GM12874 (cell line): ENCODE measurements around the gene TASOR2.

Source experiments
- TF ChIP-seq, protein P1 (sequence below): IDR thresholded peaks from 2 replicates; pipeline ENCODE4 v1.5.1; 2011; ENCODE audit warnings: low read depth, mild to moderate bottlenecking, control low read depth, low read length, moderate library complexity; ENCODE audit not compliant: insufficient read depth

Gene TASOR2

DNA sequence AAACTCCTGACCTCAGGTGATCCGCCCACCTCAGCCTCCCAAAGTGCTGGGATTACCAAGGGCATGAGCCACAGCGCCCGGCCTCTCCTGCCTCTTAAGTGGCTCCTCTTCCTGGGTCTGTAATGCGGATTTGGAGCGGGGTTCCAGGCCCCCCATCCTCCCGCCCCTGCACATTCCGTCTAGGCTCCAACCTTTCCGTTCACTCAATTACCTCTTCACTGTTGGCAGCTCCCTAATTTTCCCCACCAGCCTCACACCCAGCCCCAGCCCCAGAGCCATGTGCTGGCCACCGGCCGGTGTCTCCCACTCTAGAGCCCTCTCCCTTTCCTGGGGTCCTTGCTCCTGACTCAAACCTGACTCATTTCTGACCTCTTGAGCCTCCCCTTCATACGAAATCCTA is 34.9 kb upstream of the TASOR2 start:
- TF ChIP-seq, protein P1, sequence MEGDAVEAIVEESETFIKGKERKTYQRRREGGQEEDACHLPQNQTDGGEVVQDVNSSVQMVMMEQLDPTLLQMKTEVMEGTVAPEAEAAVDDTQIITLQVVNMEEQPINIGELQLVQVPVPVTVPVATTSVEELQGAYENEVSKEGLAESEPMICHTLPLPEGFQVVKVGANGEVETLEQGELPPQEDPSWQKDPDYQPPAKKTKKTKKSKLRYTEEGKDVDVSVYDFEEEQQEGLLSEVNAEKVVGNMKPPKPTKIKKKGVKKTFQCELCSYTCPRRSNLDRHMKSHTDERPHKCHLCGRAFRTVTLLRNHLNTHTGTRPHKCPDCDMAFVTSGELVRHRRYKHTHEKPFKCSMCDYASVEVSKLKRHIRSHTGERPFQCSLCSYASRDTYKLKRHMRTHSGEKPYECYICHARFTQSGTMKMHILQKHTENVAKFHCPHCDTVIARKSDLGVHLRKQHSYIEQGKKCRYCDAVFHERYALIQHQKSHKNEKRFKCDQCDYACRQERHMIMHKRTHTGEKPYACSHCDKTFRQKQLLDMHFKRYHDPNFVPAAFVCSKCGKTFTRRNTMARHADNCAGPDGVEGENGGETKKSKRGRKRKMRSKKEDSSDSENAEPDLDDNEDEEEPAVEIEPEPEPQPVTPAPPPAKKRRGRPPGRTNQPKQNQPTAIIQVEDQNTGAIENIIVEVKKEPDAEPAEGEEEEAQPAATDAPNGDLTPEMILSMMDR, result no peak

DNA sequence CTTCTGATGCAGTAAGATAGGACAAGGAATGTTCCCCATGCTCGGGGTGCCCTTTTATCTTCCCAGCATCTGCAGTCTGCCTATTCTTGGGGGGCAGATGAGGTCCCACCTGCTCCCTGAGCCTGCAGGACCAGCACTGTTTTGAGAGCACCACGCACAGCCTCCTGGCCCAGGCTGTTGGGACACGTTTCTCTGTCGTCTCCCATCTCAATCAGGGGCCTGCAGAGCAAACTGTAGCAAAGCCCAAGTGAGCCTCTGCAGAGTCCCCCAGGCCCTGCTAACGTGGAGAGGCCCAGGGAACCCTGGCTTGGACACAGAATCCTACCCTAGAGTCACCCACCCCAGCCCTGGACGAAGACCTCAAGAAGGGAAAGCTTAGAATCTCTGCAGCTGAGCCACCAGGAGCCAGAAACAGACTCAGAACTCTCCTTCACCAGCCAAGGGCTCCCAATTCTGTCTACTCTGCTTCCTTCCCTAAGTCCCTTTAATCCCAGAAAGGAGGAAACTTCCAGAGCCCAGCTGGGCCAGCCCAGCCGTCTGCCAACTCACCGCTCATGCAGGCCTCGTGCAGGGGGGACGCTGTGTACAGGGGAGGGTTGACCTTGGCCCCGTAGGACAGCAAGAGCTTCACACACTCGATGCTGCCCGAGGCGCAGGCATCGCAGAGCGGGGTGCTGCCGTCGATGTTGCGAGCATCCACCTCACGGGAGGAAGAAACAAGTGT is 33.8 kb upstream of the TASOR2 start:
- TF ChIP-seq, protein P1, result no peak

DNA sequence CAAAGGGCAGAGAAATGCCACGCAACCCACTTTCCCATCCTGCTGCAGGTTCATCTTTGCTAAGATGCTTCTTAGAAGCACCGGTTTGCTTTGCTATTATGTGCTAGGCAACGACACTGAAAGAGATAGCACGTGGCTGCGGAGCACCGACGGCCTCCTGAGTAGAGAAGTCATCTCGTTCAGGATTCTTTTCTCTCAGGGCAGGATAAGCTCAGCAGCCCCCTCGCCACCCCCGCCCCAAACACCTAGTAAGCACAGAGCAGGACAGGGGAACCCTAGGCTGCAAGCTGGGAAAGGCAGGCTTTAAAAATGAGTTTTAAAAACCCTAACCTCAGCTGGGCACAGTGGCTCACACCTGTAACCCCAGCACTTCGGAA is 33.3 kb upstream of the TASOR2 start:
- TF ChIP-seq, protein P1, result no peak

DNA sequence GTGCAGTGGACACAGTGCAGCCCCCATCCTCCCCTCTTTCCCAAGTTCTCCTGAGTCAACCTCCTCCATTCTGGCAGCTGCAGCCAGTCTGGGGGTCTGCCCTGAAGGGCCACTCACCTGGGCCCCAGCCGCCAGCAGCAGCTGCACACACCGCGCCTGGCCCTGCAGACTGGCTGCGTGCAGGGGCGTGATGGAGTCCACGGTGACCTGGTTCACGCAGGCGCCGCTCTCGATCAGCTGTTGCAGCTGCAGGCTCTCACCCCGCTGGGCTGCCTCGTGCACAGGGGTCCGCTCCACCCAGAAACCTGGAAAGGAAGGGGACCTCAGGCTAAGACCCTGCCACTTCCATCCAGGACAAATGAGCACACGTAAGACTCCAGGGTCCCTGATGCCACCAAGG is 31.9 kb upstream of the TASOR2 start:
- TF ChIP-seq, protein P1, result no peak

DNA sequence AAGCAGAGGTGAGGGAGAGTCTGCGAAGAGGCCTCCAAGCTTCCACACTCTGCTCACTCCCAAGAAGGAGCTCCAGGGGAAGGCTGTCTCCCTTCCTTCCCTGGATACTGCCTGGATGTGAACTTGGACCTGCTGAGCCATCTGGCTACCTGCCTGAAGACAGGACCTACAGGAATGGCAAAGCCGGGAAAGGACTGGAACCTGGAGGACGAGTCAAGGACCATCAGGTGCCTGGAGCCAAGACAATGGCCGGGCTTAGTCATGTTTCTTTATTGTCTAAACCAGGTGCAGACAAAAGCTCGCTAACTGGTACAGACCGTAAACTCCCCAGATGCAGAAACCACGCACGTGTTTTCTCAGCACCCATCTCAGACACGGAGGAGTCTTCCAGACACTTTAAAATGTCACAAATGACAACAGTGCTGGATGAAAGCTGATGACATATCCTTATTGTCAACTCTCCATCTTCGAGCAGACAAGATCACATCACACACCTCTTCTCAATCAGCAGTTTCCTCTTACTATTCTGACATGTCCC is 30.4 kb upstream of the TASOR2 start:
- TF ChIP-seq, protein P1, result no peak

DNA sequence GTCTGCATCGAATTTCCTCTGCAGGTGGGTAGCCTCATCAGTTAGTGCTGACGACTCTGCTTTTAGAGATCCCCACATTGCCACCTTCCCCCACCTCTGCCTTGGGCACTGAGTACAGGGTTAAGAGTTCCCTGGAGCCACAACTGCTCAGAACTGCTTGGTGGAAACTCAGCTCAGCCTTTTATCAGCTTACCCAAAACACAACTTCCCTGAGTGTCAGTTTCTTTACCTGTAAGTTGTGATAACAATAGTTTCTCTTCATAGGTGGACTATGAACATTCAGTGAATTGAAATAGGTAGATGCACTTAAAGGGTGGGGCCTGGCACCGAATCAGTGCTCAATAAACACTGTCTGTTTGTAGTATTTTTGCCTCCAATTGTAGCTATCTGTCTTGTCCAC is 29.5 kb upstream of the TASOR2 start:
- TF ChIP-seq, protein P1, result no peak

DNA sequence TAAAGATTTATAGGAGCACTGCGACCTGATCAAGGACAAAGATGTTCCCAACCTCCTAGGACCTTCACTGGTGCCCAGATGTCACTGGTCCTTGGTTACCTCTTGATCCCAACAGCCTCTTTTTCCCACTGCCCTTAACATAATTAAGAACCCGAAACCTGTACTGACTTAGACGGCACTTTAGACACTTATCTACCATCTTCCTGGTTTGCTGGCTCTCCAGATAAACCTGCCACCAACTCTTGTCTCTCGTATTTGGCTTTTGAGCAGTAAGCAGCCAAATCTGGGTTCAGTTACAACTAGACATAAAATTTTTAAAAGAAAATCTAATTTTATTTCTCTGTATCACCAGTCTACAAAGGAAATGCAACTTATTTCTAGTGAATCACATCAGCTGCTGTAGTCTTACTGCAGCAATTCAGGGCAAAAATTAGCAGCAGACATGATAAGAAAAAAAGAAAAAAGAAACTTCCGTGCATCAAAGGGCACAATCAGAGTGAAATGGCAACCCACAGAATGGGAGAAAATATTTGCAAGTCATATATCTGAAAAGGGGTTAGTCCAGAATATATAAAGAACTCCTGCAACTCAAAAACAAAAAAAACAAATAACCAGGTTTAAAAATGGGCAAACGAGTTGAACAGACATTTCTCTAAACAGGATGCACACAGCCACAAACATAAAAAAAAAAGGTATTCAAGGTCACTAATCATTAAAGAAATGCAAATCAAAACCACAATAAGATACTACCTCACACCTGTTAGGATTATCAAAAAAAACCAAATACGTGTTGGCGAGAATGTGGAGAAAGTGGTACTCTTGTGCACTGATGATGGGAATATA is 27.7 kb upstream of the TASOR2 start:
- TF ChIP-seq, protein P1, result no peak
